GM20000 (cell line): Measurements from ENCODE around the gene PBX1.

Experiments used
- DNase-seq: peaks from one replicate; pipeline ENCODE4 v3.0.0; 2012; ENCODE audit warnings: low spot score
- TF ChIP-seq, protein P1 (sequence below): IDR thresholded peaks from 2 replicates; pipeline ENCODE4 v1.5.1; 2012; ENCODE audit warnings: mild to moderate bottlenecking, control low read depth; ENCODE audit errors: extremely low read depth, missing control alignments

The PBX1 gene

DNA sequence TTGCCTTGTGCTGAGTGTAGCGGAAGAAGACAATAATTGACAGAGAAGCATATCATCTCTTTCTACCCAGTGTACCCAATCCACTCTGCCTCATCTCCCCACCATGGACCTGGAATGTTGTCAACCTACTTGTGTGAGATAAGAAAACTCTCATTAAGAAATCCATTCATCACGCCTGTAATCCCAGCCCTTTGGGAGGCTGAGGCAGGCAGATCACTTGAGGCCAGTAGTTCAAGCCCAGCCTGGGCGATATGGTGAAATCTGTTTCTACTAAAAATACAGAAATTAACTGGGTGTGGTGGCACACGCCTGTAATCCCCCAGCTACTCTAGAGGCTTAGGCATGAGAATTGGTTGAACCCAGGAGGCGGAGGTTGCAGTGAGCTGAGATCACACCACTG lies 209.6 kb downstream of the PBX1 start:
- TF ChIP-seq, protein P1, sequence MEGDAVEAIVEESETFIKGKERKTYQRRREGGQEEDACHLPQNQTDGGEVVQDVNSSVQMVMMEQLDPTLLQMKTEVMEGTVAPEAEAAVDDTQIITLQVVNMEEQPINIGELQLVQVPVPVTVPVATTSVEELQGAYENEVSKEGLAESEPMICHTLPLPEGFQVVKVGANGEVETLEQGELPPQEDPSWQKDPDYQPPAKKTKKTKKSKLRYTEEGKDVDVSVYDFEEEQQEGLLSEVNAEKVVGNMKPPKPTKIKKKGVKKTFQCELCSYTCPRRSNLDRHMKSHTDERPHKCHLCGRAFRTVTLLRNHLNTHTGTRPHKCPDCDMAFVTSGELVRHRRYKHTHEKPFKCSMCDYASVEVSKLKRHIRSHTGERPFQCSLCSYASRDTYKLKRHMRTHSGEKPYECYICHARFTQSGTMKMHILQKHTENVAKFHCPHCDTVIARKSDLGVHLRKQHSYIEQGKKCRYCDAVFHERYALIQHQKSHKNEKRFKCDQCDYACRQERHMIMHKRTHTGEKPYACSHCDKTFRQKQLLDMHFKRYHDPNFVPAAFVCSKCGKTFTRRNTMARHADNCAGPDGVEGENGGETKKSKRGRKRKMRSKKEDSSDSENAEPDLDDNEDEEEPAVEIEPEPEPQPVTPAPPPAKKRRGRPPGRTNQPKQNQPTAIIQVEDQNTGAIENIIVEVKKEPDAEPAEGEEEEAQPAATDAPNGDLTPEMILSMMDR = no peak
- DNase-seq = no peak

DNA sequence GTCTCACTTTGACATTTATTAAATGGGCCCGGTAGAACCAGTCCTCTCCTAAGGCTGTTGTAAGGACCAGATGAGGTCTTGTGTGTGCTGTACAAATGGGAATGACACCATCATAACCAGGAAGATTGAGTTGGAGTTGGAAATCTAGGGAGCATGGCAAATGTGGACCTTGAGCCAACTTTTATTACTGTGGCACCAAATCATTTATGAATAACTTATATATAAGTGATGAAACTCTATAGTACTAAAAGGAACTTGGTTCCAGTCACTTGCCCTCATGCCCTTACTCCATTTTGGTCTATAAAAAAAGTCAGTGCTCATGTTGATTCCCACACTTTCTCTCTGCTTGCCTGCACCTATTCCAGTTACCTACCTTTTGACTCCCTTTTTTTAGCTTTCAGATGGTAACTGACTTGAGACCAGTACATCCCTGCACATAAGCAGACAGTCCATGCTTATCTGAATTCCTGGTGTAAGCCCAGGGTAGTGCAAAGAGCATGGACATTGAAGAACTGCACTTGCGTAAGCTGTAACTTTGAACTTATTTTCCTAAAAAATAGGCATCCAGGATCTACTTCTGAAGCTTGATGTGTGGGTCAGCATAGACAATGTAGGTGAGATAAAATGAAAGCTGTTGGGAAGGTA lies 210.6 kb downstream of the PBX1 start:
- no peak for DNase-seq

DNA sequence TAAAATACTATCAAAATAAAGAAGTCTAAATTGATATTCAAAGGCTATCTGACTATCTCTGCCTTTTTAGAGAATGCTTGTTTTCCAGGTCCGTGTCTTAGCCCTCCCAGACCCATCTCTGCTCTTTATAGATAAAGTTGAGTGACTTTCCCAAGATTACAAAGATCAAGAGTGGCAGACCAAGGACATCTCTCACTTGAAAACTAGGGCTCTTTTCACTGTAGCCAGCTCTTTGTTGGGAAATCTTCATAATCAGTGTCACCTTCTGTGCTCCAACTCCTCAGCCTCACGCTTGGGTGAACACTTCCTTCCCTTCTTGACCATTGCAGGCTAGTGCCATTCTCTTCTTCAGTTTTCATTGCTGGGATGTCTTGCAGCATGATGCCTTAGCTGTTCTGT lies 211.1 kb downstream of the PBX1 start:
- no peak for DNase-seq
- TF ChIP-seq, protein P1 = no peak

More for the DNA sequence above, 210.6 kb downstream of the PBX1 start:
- TF ChIP-seq, protein P1 = no peak

- TF ChIP-seq, protein P1 = no peak
- no peak for DNase-seq
These were observed 212.1 kb downstream of the PBX1 start for GRCh38 chr1:164771041-164771618.

GRCh38 chr1:164771619-164772361 lies 212.8 kb downstream of the PBX1 start:
- DNase-seq = no peak

GRCh38 chr1:164772635-164773034 lies 213.7 kb downstream of the PBX1 start:
- TF ChIP-seq, protein P1 = no peak
- no peak for DNase-seq

More at GRCh38 chr1:164771619-164772361, 212.8 kb downstream of the PBX1 start:
- TF ChIP-seq, protein P1 = no peak

GRCh38 chr1:164773102-164773501 lies 214.1 kb downstream of the PBX1 start:
- no peak for DNase-seq
- TF ChIP-seq, protein P1 = no peak
